Activated CD8-positive, alpha-beta memory T cell treated with anti-CD3 and anti-CD28 coated beads, Interleukin-2, amount 50 U/mL, for 24 hours (primary cell): ENCODE data around the gene FREY1.
A peak's percentile ranks its signal among the peaks of the same experiment; 100 is the strongest.

Experiments used
- DNase-seq: peaks from one replicate; pipeline ENCODE4 v3.0.0-alpha.2; 2020; ENCODE audit errors: extremely low read depth

FREY1 gene

GRCh38 chr11:45928535-45929215 lies 21.6 kb upstream of the FREY1 start:
- no peak for DNase-seq

GRCh38 chr11:45927684-45928413 lies 20.8 kb upstream of the FREY1 start:
- no peak for DNase-seq

GRCh38 chr11:45927332-45927683 lies 20.2 kb upstream of the FREY1 start:
- no peak for DNase-seq

GRCh38 chr11:45926536-45927331 lies 19.7 kb upstream of the FREY1 start:
- no peak for DNase-seq

- DNase-seq, result no peak
Observed at GRCh38 chr11:45926001-45926401, 18.9 kb upstream of the FREY1 start.

- no peak for DNase-seq
Observed at GRCh38 chr11:45925550-45925949, 18.5 kb upstream of the FREY1 start.

- no peak for DNase-seq
Observed at GRCh38 chr11:45924927-45925326, 17.9 kb upstream of the FREY1 start.

DNA sequence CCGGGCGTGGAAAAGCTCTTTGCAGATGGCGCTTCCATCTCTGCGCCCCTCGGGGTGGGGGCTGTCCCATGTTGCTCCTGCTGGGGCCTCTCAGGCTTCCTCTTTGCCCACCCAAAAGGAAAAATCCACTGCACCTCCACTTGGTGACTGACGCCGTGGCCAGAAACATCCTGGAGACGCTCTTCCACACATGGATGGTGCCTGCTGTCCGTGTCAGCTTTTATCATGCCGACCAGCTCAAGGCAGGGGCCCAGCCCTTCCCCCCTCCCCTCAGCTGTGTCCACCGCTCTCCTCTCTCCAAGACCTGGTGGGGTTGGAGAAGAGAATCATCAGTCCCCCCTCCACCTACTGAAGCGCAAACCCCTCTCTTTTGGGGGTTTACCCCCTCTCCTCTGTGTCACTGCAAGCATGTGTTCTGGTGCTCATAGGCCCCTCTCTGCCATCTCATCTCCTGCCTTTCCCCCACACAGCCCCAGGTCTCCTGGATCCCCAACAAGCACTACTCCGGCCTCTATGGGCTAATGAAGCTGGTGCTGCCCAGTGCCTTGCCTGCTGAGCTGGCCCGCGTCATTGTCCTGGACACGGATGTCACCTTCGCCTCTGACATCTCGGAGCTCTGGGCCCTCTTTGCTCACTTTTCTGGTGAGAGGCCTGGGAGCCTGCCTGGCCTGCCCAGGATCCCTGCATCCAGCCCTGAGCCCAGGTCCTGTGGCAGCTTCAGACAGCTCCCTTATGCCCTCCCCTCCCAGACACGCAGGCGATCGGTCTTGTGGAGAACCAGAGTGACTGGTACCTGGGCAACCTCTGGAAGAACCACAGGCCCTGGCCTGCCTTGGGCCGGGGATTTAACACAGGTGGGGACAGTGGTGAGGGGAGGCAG lies 17.2 kb upstream of the FREY1 start:
- no peak for DNase-seq

- no peak for DNase-seq
Observed at GRCh38 chr11:45922425-45923082, 15.5 kb upstream of the FREY1 start, which contains the start of gene LARGE2. LARGE2 (plus strand) TSS chr11:45922656; CDS start chr11:45922883, 227 bp downstream.

GRCh38 chr11:45921561-45922424 lies 14.7 kb upstream of the FREY1 start:
- DNase-seq, result no peak

- no peak for DNase-seq
Observed at GRCh38 chr11:45920531-45921477, 13.7 kb upstream of the FREY1 start.

- no peak for DNase-seq
Observed at GRCh38 chr11:45919806-45920530, 12.9 kb upstream of the FREY1 start.

- no peak for DNase-seq
Observed at GRCh38 chr11:45918962-45919675, 12.0 kb upstream of the FREY1 start.

- DNase-seq, result peak; percentile 27
Observed at GRCh38 chr11:45918331-45918941, 11.4 kb upstream of the FREY1 start.

DNA sequence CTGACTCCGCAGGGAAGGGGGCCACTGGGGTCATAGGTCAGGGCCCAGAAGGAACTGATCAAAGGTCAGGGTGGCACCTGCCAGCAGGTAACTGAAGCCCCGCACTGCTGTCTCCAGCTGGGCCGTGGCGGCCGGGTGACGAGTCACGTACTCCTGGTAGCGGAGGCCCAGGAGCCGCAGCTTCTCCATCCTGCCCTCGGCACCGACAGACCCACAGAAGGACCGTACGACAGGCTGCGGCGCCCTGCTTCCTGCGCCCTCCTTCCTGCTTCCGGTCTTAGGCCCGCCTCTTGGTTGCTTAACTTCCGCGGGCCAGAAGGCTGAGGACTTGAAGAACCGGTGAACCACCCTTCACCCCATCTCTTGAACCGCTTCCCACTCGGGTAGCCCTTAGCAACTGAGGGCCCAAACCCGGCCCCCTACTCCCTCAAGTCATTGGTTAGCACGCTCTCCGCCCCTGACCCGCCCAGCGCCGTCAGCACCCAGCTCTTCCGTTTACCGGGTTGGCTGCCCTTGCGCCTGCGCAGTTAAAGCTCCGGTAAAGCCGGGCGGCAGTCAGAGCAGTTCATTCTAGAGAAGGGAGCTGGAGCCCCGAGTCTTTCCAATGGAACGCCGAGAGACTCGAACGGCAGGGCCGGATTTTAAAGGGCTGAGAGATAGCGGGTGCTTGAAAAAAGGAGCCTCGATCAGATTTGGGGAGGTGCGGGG lies 10.7 kb upstream of the FREY1 start, which contains the start of gene PEX16:
TSS of gene PEX16 (minus strand) at position 255 of the 708 bp plus-strand sequence. CDS start at position 189, 66 bp downstream.
- DNase-seq, result peak; percentile 91

DNA sequence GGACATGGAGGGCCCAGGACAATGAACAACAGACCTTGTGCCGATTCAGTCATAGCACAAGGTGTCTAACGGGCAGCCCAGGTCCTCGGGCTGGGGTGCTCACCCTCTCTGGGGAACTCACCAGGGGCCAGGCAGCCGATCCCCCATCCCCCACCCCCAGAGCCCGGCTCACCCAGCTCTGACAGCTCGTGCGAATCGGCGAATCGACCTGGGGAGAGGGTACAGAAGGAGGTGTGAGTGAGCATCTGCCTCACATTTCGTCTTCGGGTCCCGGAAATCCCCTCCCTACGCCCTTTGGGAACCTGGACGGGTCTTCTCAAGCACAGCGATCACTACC lies 10.2 kb upstream of the FREY1 start:
- DNase-seq, result no peak

- no peak for DNase-seq
Observed at GRCh38 chr11:45915446-45915845, 8.4 kb upstream of the FREY1 start.
